Heart left ventricle (tissue), 16 donors: ENCODE measurements around the gene LCN2. TPM values are rescaled to one million over a fixed set of nuclear protein-coding genes. Genes with fewer than 3 reads are reported as not detected.

ENCODE experiments used
- ATAC-seq, 4 donors: fragments of 200-7000 bp; cut with Tn5 transposase; one replicate each; pipeline ENCODE4 v1.9.1; 2020 to 2022; ENCODE audit warnings: moderate library complexity in 4 of 4, mild to moderate bottlenecking in 3 of 4, moderate number of reproducible peaks in 1 of 4
- DNase-seq, 5 donors: peaks; one replicate each; pipeline ENCODE4 v3.0.0-alpha.2; 2020
- H3K27ac ChIP-seq, 12 donors: fragments of 200-600 bp; sonication (generic) in 4 of 12; one replicate each; pipeline versions ENCODE4 v1.5.0 to v1.8.0; 2016 to 2022; ENCODE audit warnings: mild to moderate bottlenecking in 2 of 12
- H3K27me3 ChIP-seq, 9 donors: fragments of 200-600 bp; sonication (generic) in 2 of 9; one replicate each; pipeline versions ENCODE4 v1.5.1 to v1.8.0; 2016 to 2022; ENCODE audit warnings: mild to moderate bottlenecking in 3 of 9
- H3K36me3 ChIP-seq, 9 donors: fragments of 200-600 bp; sonication (generic) in 2 of 9; one replicate each; pipeline versions ENCODE4 v1.5.0 to v1.8.0; 2018 to 2022; ENCODE audit warnings: mild to moderate bottlenecking in 2 of 9
- H3K4me1 ChIP-seq, 12 donors: fragments of 200-600 bp; sonication (generic) in 4 of 12; one replicate each; pipeline versions ENCODE4 v1.5.0 to v1.8.0; 2016 to 2022; ENCODE audit warnings: mild to moderate bottlenecking in 3 of 12
- H3K4me3 ChIP-seq, 12 donors: fragments of 200-600 bp; sonication (generic) in 4 of 12; one replicate each; pipeline versions ENCODE4 v1.5.0 to v1.8.0; 2017 to 2022; ENCODE audit warnings: mild to moderate bottlenecking in 9 of 12, moderate library complexity in 4 of 12
- H3K9me3 ChIP-seq, 12 donors: fragments of 200-600 bp; sonication (generic) in 4 of 12; one replicate each; pipeline versions ENCODE4 v1.5.0 to v1.8.0; 2016 to 2022; ENCODE audit warnings: mild to moderate bottlenecking in 1 of 12
- CTCF ChIP-seq, 12 donors: fragments of 200-600 bp; sonication (generic) in 4 of 12; IDR thresholded peaks; one replicate each; pipeline versions ENCODE4 v1.5.0 to v1.8.0; 2018 to 2022; ENCODE audit warnings: antibody characterized with exemption in 12 of 12, mild to moderate bottlenecking in 5 of 12
- POLR2A ChIP-seq, 2 donors: fragments of 450-650 bp; IDR thresholded peaks; one replicate each; pipeline ENCODE4 v1.6.1; 2017; ENCODE audit warnings: antibody characterized with exemption in 2 of 2, mild to moderate bottlenecking in 2 of 2, moderate library complexity in 2 of 2
- WGBS, 4 donors: extraction: QIAGEN DNeasy Blood & Tissue Kit in 2 of 4; methylation state at CpG; one replicate each; pipeline versions ENCODE4 v1.1.5 to v1.1.7; 2013 to 2018; 5-methylcytosine and 5-hydroxymethylcytosine counted together
- intact Hi-C, 10 donors: fragments of 100-400 bp; cut with DNase I; formaldehyde crosslinking; loops; one replicate each; pipeline versions ENCODE4 v1.11.1 to v1.14.2; 2022
- polyA plus RNA-seq, 2 donors: library from polyadenylated mRNA; stranded (reverse); fragments of 200-250 nt; gene quantifications; one replicate each; pipeline ENCODE4 v1.2.3, GENCODE V29; 2013
- total RNA-seq, 9 donors: library from RNA; depleted of rRNA in 2 of 9; stranded (reverse); fragments of >200 nt in 2 of 9; fragmentation: NEBNext Ultra II Directional in 3 of 9; extraction: Animal tissue kit (Norgen Biotek cat#: 25700) in 3 of 9; gene quantifications; one replicate each; pipeline versions ENCODE4 v1.1.0 to v1.2.4, GENCODE V29; 2016 to 2023
- donor health status: ischemic (EF 13 %, LVEDD 7.1; RV severe dilation, severe dysfunction).
- donor health status: healthy with polysubstance abuse.
- donor health status: DM: no; HTN: yes; CAD: no.
- donor health status: DM: no; HTN: no; CAD: no.
- donor health status: ischemic (EF 25% LVEDD 6.9; RV normal size, moderate dysfunction).
- donor health status: ischemic (EF 25% LVEDD 5.7; RV mildly dilated, moderate dysfunction).
- donor health status: healthy.
- donor health status: DM: yes; HTN: yes; CAD: no.
- donor health status: ischemic (EF 35%, LVEDD 5.7; RV mildly dilated, moderate dysfunction).
- donor health status: nonischemic (EF 11% LVEDD 7.7; RV severe dilation, severe dysfunction).
- donor health status: DM: yes; HTN: yes; CAD: no.
- donor health status: PGD.
- donor health status: ischemic (EF 29% LVEDD 5.4; RV normal size, mild dysfunction).
- donor health status: nonischemic (EF 23%, LVEDD 6.1; RV moderate dilation, normal function).

The LCN2 gene
- total and polyA plus RNA-seq, 11 donors: 1.1 to 5.8 TPM; not detected in 9

- H3K36me3 ChIP-seq: peaks cover 0 to 51% (median 43%) of the 10 kb centered on the region in 9 donors
Measured at GRCh38 chr9:128118971-128119665, 30.1 kb upstream of the LCN2 start.

DNA sequence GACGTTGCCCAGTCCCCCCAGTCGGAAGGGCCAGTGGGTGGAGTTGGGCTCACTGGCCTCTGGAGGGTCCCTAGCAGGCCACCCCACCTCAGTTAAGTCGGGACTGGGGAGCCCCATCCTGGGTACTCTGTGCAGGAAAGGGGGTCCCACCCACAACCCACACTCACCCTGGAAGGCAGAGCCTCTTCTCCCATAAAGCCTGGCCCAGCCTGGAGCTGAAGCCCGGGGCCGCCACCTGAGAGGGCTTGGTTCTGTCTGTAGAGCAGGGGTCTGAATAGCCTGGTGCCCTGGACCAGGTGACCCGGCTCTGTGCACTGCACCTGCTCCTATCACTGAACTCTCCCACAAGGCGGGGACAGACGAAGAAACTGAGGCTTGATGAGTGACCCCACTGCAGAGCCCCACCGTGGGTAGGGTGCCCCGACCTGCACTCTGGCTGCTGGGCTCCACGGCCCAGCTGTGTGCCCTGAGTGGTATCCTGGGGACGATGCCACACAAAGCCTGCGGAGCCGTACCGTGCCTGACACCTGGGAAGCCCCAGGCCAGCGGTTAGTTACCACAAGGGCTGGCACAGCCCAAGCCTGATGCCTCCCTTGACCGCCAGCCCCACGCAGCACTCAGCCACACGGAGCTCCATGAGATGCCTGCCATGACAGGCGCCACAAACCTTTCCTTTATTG, 29.1 kb upstream of the LCN2 start:
- ATAC-seq: no peak

More at GRCh38 chr9:128118971-128119665, 30.1 kb upstream of the LCN2 start:
- WGBS, 4 donors: 73 to 83% (median 75%) methylated on average over 14 to 15 of the region's 15 CpGs
- Histone ChIP-seq H3K4me1 (peaks cover 0 to 10% (median 6%) of the 10 kb centered on the region in 12 donors), H3K27me3 (no peaks in the 10 kb centered on the region), H3K27ac (no peak overlapping the region), H3K9me3 (no peaks in the 10 kb centered on the region), H3K4me3 (no peak overlapping the region)
- peak in 3 of 5 donors; percentile 25 to 40 (median 26) for DNase-seq
- TF ChIP-seq POLR2A (IDR thresholded peaks at IDR 0.05) (no peak), CTCF (IDR thresholded peaks at IDR 0.05) (no peak)
- ATAC-seq: no peak
- intact Hi-C loops: loop anchor here in 6 of 10 donors (2.0 to 5.0 kb wide), 4 partner anchors 37 to 177 kb away; no protein-coding TSS in a partner anchor

GRCh38 chr9:128120741-128121465, 28.4 kb upstream of the LCN2 start:
- H3K36me3 ChIP-seq: peaks cover 0 to 50% (median 46%) of the 10 kb centered on the region in 9 donors
- TF ChIP-seq CTCF (IDR thresholded peaks at IDR 0.05) (no peak), POLR2A (IDR thresholded peaks at IDR 0.05) (no peak)
- ATAC-seq: no peak

More for the DNA sequence above, 29.1 kb upstream of the LCN2 start:
- H3K4me1 ChIP-seq: peaks cover 0 to 16% (median 9%) of the 10 kb centered on the region in 12 donors
- WGBS, 4 donors: 86 to 89% (median 88%) methylated on average over 16 to 20 of the region's 20 CpGs
- no peaks in the 10 kb centered on the region for H3K9me3 ChIP-seq
- H3K27me3 ChIP-seq: no peaks in the 10 kb centered on the region
- H3K36me3 ChIP-seq: peaks cover 0 to 51% (median 46%) of the 10 kb centered on the region in 9 donors
- intact Hi-C loops: no loop called here
- H3K4me3 ChIP-seq: no peak overlapping the region
- peak in 3 of 5 donors; percentile 23 to 52 (median 24) for DNase-seq
- no peak overlapping the region for H3K27ac ChIP-seq
- TF ChIP-seq CTCF (IDR thresholded peaks at IDR 0.05) (no peak), POLR2A (IDR thresholded peaks at IDR 0.05) (no peak)

More at GRCh38 chr9:128120741-128121465, 28.4 kb upstream of the LCN2 start:
- Histone ChIP-seq H3K4me1 (peaks cover 0 to 23% (median 16%) of the 10 kb centered on the region in 12 donors), H3K4me3 (no peak overlapping the region), H3K27ac (no peak overlapping the region), H3K27me3 (no peaks in the 10 kb centered on the region), H3K9me3 (no peaks in the 10 kb centered on the region)
- 81% methylated on average over 29 of the region's 29 CpGs for WGBS, 4 donors
- intact Hi-C loops: no loop called here
- DNase-seq: peak in 3 of 5 donors; percentile 14 to 50 (median 28)
